Measurements from ENCODE around the gene RNGTT.

Gene RNGTT

DNA sequence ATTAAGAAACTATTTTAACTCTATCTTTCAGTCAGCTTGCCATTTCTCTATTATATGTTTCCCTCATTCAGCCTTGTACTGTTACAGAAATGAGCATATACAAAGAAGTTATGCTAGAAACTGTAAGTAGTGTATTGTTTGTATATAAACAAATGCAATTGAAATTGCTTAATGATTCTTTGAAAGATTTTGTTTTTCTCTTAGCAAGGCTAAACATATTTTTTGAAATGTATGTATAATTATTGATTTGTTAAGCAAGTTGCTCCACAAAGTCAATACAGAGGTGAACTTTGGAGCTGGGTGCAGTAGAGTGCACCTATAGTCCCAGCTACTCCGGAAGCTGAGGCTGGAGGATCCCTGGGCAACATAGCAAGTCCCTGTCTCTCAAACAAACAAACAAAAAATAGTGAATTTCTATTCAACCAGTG lies 253.6 kb downstream of the RNGTT start:
- CTCF ChIA-PET, result no interaction called here

GRCh38 chr6:88708197-88708744 lies 255.1 kb downstream of the RNGTT start:
- H3K4me3 ChIP-seq (ENCODE audit: low read depth, low read length), result no peak overlapping the region
- ChIA-PET POLR2A (no interaction called here), CTCF (no interaction called here)
- 0 out of 2 replicates have a peak, but pooled peaks cover 3% of the 10 kb centered on the region for H3K4me1 ChIP-seq (ENCODE audit: control insufficient read depth, insufficient read depth, low read length)
- H3K9me3 ChIP-seq (ENCODE audit: control insufficient read depth, insufficient read depth, low read depth, low read length), result no peaks in the 10 kb centered on the region
- H3K36me3 ChIP-seq (ENCODE audit: control insufficient read depth in 2 of 2, insufficient read depth in 1 of 2, low read length in 2 of 2), result no peaks in the 10 kb centered on the region
- H3K27ac ChIP-seq (ENCODE audit: extremely low read depth, low read depth, low read length), result no peak overlapping the region
- TF ChIP-seq ZNF37A (tag by site-specific recombination; IDR thresholded peaks at IDR 0.05) (no peak), ZXDB (tag by site-specific recombination; IDR thresholded peaks at IDR 0.05) (no peak), ZNF626 (tag by site-specific recombination; IDR thresholded peaks at IDR 0.05) (no peak), ZNF140 (tag by site-specific recombination; IDR thresholded peaks at IDR 0.05) (no peak), ZNF473 (tag by site-specific recombination; IDR thresholded peaks at IDR 0.05) (no peak), KLF1 (tag by site-specific recombination; IDR thresholded peaks at IDR 0.05) (no peak), ZFP69B (tag by site-specific recombination; IDR thresholded peaks at IDR 0.05) (no peak), ZBTB20 (tag by site-specific recombination; IDR thresholded peaks at IDR 0.05) (no peak), ZNF571 (tag by site-specific recombination; IDR thresholded peaks at IDR 0.05) (no peak), ZIC2 (tag by site-specific recombination; IDR thresholded peaks at IDR 0.05) (no peak), ZNF670 (tag by site-specific recombination; IDR thresholded peaks at IDR 0.05; ENCODE audit: low read depth) (no peak), ZNF433 (tag by site-specific recombination; IDR thresholded peaks at IDR 0.05; ENCODE audit: low read depth) (no peak), GLI4 (tag by site-specific recombination; IDR thresholded peaks at IDR 0.05) (no peak)
- TF ChIP-seq, protein P1, sequence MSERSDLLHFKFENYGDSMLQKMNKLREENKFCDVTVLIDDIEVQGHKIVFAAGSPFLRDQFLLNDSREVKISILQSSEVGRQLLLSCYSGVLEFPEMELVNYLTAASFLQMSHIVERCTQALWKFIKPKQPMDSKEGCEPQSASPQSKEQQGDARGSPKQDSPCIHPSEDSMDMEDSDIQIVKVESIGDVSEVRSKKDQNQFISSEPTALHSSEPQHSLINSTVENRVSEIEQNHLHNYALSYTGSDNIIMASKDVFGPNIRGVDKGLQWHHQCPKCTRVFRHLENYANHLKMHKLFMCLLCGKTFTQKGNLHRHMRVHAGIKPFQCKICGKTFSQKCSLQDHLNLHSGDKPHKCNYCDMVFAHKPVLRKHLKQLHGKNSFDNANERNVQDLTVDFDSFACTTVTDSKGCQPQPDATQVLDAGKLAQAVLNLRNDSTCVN (tag by site-specific recombination; optimal IDR thresholded peaks at IDR 0.05), result no peak

More for the DNA sequence above, 253.6 kb downstream of the RNGTT start:
- Histone ChIP-seq H3K9me3 (ENCODE audit: control insufficient read depth, insufficient read depth, low read depth, low read length) (no peaks in the 10 kb centered on the region), H3K4me3 (ENCODE audit: low read depth, low read length) (no peak overlapping the region), H3K27ac (ENCODE audit: extremely low read depth, low read depth, low read length) (no peak overlapping the region), H3K4me1 (ENCODE audit: control insufficient read depth, insufficient read depth, low read length) (0 out of 2 replicates have a peak, but pooled peaks cover 3% of the 10 kb centered on the region), H3K36me3 (ENCODE audit: control insufficient read depth in 2 of 2, insufficient read depth in 1 of 2, low read length in 2 of 2) (no peaks in the 10 kb centered on the region)
- POLR2A ChIA-PET, result no interaction called here
- TF ChIP-seq OSR2 (tag by site-specific recombination; IDR thresholded peaks at IDR 0.05), result no peak

GRCh38 chr6:88705601-88706000 lies 257.8 kb downstream of the RNGTT start:
- TF ChIP-seq ZFP3 (tag by site-specific recombination; IDR thresholded peaks at IDR 0.05; ENCODE audit: low read depth), result no peak
- TF ChIP-seq ZNF184 (tag by site-specific recombination; IDR thresholded peaks at IDR 0.05), result no peak
- TF ChIP-seq ZNF785 (tag by site-specific recombination; IDR thresholded peaks at IDR 0.05), result no peak
- no peak for TF ChIP-seq ZFP69B (tag by site-specific recombination; IDR thresholded peaks at IDR 0.05)
- no peak for TF ChIP-seq IKZF3 (tag by site-specific recombination; IDR thresholded peaks at IDR 0.05)
- POLR2A ChIA-PET, result no interaction called here
- Histone ChIP-seq H3K9me3 (ENCODE audit: control insufficient read depth, insufficient read depth, low read depth, low read length) (no peaks in the 10 kb centered on the region), H3K27ac (ENCODE audit: extremely low read depth, low read depth, low read length) (no peak overlapping the region), H3K4me1 (ENCODE audit: control insufficient read depth, insufficient read depth, low read length) (0 out of 2 replicates have a peak, but pooled peaks cover 3% of the 10 kb centered on the region), H3K4me3 (ENCODE audit: low read depth, low read length) (no peak overlapping the region), H3K36me3 (ENCODE audit: control insufficient read depth in 2 of 2, insufficient read depth in 1 of 2, low read length in 2 of 2) (no peaks in the 10 kb centered on the region)
- CTCF ChIA-PET, result no interaction called here

GRCh38 chr6:88704980-88705379 lies 258.4 kb downstream of the RNGTT start:
- Histone ChIP-seq H3K4me3 (ENCODE audit: low read depth, low read length) (no peak overlapping the region), H3K9me3 (ENCODE audit: control insufficient read depth, insufficient read depth, low read depth, low read length) (no peaks in the 10 kb centered on the region), H3K27ac (ENCODE audit: extremely low read depth, low read depth, low read length) (no peak overlapping the region), H3K36me3 (ENCODE audit: control insufficient read depth in 2 of 2, insufficient read depth in 1 of 2, low read length in 2 of 2) (no peaks in the 10 kb centered on the region), H3K4me1 (ENCODE audit: control insufficient read depth, insufficient read depth, low read length) (0 out of 2 replicates have a peak, but pooled peaks cover 3% of the 10 kb centered on the region)
- ChIA-PET POLR2A (no interaction called here), CTCF (no interaction called here)
- TF ChIP-seq BCL6B (tag by site-specific recombination; IDR thresholded peaks at IDR 0.05) (no peak), TRIM28 (IDR thresholded peaks at IDR 0.05; ENCODE audit: borderline replicate concordance, low read length) (no peak), ZNF324 (tag by site-specific recombination; IDR thresholded peaks at IDR 0.05) (no peak), ZNF704 (tag by site-specific recombination; IDR thresholded peaks at IDR 0.05) (no peak), ZNF560 (tag by site-specific recombination; IDR thresholded peaks at IDR 0.05; ENCODE audit: borderline replicate concordance) (no peak)
- TF ChIP-seq, protein P2, sequence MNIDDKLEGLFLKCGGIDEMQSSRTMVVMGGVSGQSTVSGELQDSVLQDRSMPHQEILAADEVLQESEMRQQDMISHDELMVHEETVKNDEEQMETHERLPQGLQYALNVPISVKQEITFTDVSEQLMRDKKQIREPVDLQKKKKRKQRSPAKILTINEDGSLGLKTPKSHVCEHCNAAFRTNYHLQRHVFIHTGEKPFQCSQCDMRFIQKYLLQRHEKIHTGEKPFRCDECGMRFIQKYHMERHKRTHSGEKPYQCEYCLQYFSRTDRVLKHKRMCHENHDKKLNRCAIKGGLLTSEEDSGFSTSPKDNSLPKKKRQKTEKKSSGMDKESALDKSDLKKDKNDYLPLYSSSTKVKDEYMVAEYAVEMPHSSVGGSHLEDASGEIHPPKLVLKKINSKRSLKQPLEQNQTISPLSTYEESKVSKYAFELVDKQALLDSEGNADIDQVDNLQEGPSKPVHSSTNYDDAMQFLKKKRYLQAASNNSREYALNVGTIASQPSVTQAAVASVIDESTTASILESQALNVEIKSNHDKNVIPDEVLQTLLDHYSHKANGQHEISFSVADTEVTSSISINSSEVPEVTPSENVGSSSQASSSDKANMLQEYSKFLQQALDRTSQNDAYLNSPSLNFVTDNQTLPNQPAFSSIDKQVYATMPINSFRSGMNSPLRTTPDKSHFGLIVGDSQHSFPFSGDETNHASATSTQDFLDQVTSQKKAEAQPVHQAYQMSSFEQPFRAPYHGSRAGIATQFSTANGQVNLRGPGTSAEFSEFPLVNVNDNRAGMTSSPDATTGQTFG (tag by site-specific recombination; IDR thresholded peaks at IDR 0.05; ENCODE audit: borderline replicate concordance), result no peak

All from HEK293 (cell line).